Ishikawa (cell line): Measurements from ENCODE around the gene AFF2.

Experiments
- CEBPB ChIP-seq: IDR thresholded peaks from 2 replicates; pipeline ENCODE4 v1.6.1; 2012
- CREB1 ChIP-seq: IDR thresholded peaks from 2 replicates; pipeline ENCODE4 v1.6.1; 2012; ENCODE audit warnings: low read depth
- EGR1 ChIP-seq: IDR thresholded peaks from 2 replicates; pipeline ENCODE4 v1.6.1; 2012
- EP300 ChIP-seq: IDR thresholded peaks from 2 replicates; pipeline ENCODE4 v1.6.1; 2012; ENCODE audit warnings: borderline replicate concordance
- FOXM1 ChIP-seq: IDR thresholded peaks from 2 replicates; pipeline ENCODE4 v1.6.1; 2012; ENCODE audit warnings: low read depth, borderline replicate concordance
- MAX ChIP-seq: IDR thresholded peaks from 2 replicates; pipeline ENCODE4 v1.6.1; 2012
- NFIC ChIP-seq: IDR thresholded peaks from 2 replicates; pipeline ENCODE4 v1.6.1; 2012
- RAD21 ChIP-seq: IDR thresholded peaks from 2 replicates; pipeline ENCODE4 v1.6.1; 2012; ENCODE audit warnings: low read depth
- TAF1 ChIP-seq: IDR thresholded peaks from 2 replicates; pipeline ENCODE4 v1.6.1; 2012; ENCODE audit warnings: low read depth, mild to moderate bottlenecking
- TCF12 ChIP-seq: IDR thresholded peaks from 2 replicates; pipeline ENCODE4 v1.6.1; 2012; ENCODE audit warnings: low read depth
- TEAD4 ChIP-seq: IDR thresholded peaks from 2 replicates; pipeline ENCODE4 v1.6.1; 2012
- USF1 ChIP-seq: IDR thresholded peaks from 2 replicates; pipeline ENCODE4 v1.6.1; 2012
- YY1 ChIP-seq: IDR thresholded peaks from 2 replicates; pipeline ENCODE4 v1.6.1; 2012; ENCODE audit warnings: low read depth
- ZBTB7A ChIP-seq: IDR thresholded peaks from 2 replicates; pipeline ENCODE4 v1.6.1; 2012; ENCODE audit warnings: low read depth
- TF ChIP-seq, protein P1 (sequence below): IDR thresholded peaks from 2 replicates; pipeline ENCODE4 v1.6.1; 2012; ENCODE audit warnings: low read depth, mild to moderate bottlenecking

The AFF2 gene

GRCh38 chrX:149021159-149021558 is 520.7 kb downstream of the AFF2 start:
- TF ChIP-seq TAF1 (no peak), TCF12 (no peak), MAX (no peak), YY1 (no peak), NFIC (no peak), TEAD4 (no peak), EP300 (no peak), CREB1 (no peak), USF1 (no peak), EGR1 (no peak), FOXM1 (no peak), RAD21 (no peak), ZBTB7A (no peak), CEBPB (no peak)
- TF ChIP-seq, protein P1, sequence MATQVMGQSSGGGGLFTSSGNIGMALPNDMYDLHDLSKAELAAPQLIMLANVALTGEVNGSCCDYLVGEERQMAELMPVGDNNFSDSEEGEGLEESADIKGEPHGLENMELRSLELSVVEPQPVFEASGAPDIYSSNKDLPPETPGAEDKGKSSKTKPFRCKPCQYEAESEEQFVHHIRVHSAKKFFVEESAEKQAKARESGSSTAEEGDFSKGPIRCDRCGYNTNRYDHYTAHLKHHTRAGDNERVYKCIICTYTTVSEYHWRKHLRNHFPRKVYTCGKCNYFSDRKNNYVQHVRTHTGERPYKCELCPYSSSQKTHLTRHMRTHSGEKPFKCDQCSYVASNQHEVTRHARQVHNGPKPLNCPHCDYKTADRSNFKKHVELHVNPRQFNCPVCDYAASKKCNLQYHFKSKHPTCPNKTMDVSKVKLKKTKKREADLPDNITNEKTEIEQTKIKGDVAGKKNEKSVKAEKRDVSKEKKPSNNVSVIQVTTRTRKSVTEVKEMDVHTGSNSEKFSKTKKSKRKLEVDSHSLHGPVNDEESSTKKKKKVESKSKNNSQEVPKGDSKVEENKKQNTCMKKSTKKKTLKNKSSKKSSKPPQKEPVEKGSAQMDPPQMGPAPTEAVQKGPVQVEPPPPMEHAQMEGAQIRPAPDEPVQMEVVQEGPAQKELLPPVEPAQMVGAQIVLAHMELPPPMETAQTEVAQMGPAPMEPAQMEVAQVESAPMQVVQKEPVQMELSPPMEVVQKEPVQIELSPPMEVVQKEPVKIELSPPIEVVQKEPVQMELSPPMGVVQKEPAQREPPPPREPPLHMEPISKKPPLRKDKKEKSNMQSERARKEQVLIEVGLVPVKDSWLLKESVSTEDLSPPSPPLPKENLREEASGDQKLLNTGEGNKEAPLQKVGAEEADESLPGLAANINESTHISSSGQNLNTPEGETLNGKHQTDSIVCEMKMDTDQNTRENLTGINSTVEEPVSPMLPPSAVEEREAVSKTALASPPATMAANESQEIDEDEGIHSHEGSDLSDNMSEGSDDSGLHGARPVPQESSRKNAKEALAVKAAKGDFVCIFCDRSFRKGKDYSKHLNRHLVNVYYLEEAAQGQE: no peak

DNA sequence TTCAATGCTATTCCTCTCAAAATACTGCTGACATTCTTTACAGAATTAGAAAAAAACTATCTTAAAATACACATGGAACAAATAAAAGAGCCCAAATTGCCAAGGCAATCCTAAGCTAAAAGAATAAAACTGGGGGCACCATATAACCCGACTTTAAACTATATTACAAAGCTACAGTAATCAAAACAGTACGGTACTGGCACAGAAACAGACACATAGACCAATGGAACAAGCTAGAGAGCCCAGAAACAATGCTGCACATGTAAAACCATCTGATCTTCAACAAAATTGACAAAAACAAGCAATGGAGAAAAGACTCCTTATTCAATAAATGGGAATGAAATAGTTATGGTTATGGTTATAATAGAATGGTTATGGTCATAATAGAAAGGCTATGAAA is 522.1 kb downstream of the AFF2 start:
- TF ChIP-seq TEAD4 (no peak), EP300 (no peak)

DNA sequence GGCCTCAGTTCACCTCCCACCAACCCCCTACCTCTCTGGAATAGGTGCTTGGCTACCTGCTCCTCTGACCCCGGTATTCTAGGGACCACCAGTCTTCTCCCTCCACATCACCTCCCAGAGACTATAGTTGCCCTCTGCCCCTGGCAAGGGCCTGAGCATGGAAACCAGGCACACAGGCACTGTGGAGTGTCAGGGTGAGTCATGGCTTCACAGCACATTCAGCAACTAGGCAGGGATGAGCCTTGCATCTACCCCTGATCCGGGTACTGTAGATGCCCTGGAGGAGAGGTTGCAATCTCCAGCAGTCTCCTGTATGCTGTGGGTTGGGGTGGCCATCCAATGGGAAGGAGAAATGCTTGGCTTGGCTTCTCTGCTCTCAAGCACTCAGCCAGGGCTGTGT is 532.0 kb downstream of the AFF2 start:
- no peak for TF ChIP-seq YY1

- TF ChIP-seq CEBPB: no peak
- no peak for TF ChIP-seq EGR1
- TF ChIP-seq USF1: no peak
- no peak for TF ChIP-seq FOXM1
- no peak for TF ChIP-seq TEAD4
- no peak for TF ChIP-seq TAF1
- no peak for TF ChIP-seq NFIC
- no peak for TF ChIP-seq ZBTB7A
- no peak for TF ChIP-seq CREB1
- no peak for TF ChIP-seq RAD21
- TF ChIP-seq TCF12: no peak
- TF ChIP-seq EP300: no peak
- no peak for TF ChIP-seq YY1
- TF ChIP-seq, protein P1: no peak
Measured at GRCh38 chrX:149036086-149036485, 535.7 kb downstream of the AFF2 start.

DNA sequence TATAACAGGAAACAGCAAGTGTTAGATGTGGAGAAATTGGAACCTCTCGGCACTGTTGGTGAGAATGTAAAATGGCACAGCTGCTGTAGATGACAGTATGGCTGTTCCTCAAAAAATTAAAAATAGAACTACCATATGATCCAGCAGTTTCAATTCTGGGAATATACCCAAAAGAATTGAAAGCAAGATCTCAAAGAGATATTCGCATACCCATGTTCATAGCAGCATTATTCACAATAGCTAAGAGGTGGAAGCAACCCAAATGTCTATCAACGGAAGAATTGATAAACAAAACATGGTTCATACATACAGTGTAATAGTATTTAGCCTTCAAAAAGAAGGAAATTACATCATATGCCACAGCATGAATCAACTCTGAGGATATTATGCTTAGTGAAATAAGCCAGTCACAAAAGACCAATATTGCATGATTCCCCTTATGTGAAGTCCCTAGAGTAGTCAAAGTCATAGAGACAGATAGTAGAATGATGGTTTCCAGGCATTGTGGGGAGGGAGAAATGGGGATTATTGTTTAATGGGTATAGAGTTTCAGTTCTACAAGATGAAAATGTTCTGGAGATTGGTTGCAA is 537.0 kb downstream of the AFF2 start:
- TF ChIP-seq CEBPB: no peak
- no peak for TF ChIP-seq TAF1
- TF ChIP-seq, protein P1: no peak
- TF ChIP-seq RAD21: no peak
- TF ChIP-seq USF1: no peak
